Measurements from ENCODE around the gene ARL9. TPM values are rescaled to one million over a fixed set of nuclear protein-coding genes. Genes with fewer than 3 reads are reported as not detected.

The ARL9 gene
- total and polyA plus RNA-seq, 9 of the 15 experiments (the other 6 are each of a cell fraction or from before 2014, with no cell fraction given), result 0.10 to 0.15 (median 0.11) TPM; not detected in 6

GRCh38 chr4:56467284-56468096 lies 38.1 kb upstream of the ARL9 start, which contains the start of gene SRP72 (continued):
- TF ChIP-seq ZNF639 (CRISPR knock-in tag; conservative IDR thresholded peaks at IDR 0.05 in 1 of 2, IDR thresholded peaks at IDR 0.05 in 1 of 2), result peak in 1 of 2 experiments; percentile 64; a peak in 2 of 4 replicates
- TF ChIP-seq ATF1 (CRISPR knock-in tag; IDR thresholded peaks at IDR 0.05), result 0 out of 2 replicates have a peak, but pooled peaks have one; percentile 26
- TF ChIP-seq ATF1 (tag; IDR thresholded peaks at IDR 0.05), result peak; percentile 87
- TF ChIP-seq NR3C1 (CRISPR knock-in tag; IDR thresholded peaks at IDR 0.05), result no peak
- peak; percentile 87 for TF ChIP-seq ZNF740 (CRISPR knock-in tag; IDR thresholded peaks at IDR 0.05)
- peak in 1 of 2 experiments; percentile 85; a peak in 1 of 4 replicates for TF ChIP-seq ZNF740 (tag; IDR thresholded peaks at IDR 0.05)
- no peak for TF ChIP-seq ZFP36 (IDR thresholded peaks at IDR 0.05; ENCODE audit: low read depth, low read length, partially characterized antibody)
- 0 out of 2 replicates have a peak, but pooled peaks have one; percentile 46 for TF ChIP-seq ZBTB43 (CRISPR knock-in tag; IDR thresholded peaks at IDR 0.05)
- TF ChIP-seq PRDM10 (IDR thresholded peaks at IDR 0.05; ENCODE audit: partially characterized antibody), result peak; percentile 17
- TF ChIP-seq ZNF699 (CRISPR knock-in tag; IDR thresholded peaks at IDR 0.05; ENCODE audit: insufficient replicate concordance), result no peak
- no peak for TF ChIP-seq GTF3C2 (IDR thresholded peaks at IDR 0.05; ENCODE audit: borderline replicate concordance, extremely low read depth, insufficient read length)
- no peak for TF ChIP-seq THRA (IDR thresholded peaks at IDR 0.05)

Measured in K562 (cell line).